K562 (cell line): ENCODE data around the gene SETMAR. TPM values are rescaled to one million over a fixed set of nuclear protein-coding genes. Genes with fewer than 3 reads are reported as not detected.

ENCODE experiments used
- CHD2 ChIP-seq: IDR thresholded peaks from 2 replicates; pipeline ENCODE4 v1.6.1; 2011; ENCODE audit warnings: low read depth, low read length
- ETV5 ChIP-seq: sonication (generic); formaldehyde crosslinking; IDR thresholded peaks from 2 replicates; pipeline ENCODE4 v1.4.0; 2020; ENCODE audit warnings: low read depth, mild to moderate bottlenecking, missing genetic modification reagents
- FOXP1 ChIP-seq: sonication (generic); formaldehyde crosslinking; IDR thresholded peaks from 2 replicates; pipeline ENCODE4 v1.8.0; 2022; ENCODE audit warnings: mild to moderate bottlenecking, missing genetic modification reagents
- GTF2F1 ChIP-seq: IDR thresholded peaks from 2 replicates; pipeline ENCODE4 v1.6.1; 2011; ENCODE audit warnings: low read depth, low read length, improper control_type of control experiment
- HLTF ChIP-seq: fragments of 450-650 bp; IDR thresholded peaks from 2 replicates; pipeline ENCODE4 v1.6.1; 2016
- HNRNPK ChIP-seq: fragments of 200-400 bp; formaldehyde crosslinking; IDR thresholded peaks from one replicate; pipeline ENCODE4 v1.6.1; 2018; ENCODE audit warnings: mild to moderate bottlenecking, low read depth, low read length; ENCODE audit not compliant: poor library complexity, severe bottlenecking
- HNRNPL ChIP-seq: fragments of 200-400 bp; formaldehyde crosslinking; IDR thresholded peaks from 2 replicates; pipeline ENCODE4 v1.6.1; 2017; ENCODE audit warnings: low read depth, mild to moderate bottlenecking, low read length
- NRF1 ChIP-seq, 2 experiments: fragments of 450-650 bp; IDR thresholded peaks in 1 of 2; conservative IDR thresholded peaks in 1 of 2; 2 replicates each; pipeline ENCODE4 v1.6.1; 2014; ENCODE audit warnings: mild to moderate bottlenecking in 2 of 2
- PHB2 ChIP-seq: fragments of 450-650 bp; IDR thresholded peaks from 2 replicates; pipeline ENCODE4 v1.6.1; 2017; ENCODE audit warnings: low read depth
- PML ChIP-seq: IDR thresholded peaks from 2 replicates; pipeline ENCODE4 v1.6.1; 2012; ENCODE audit warnings: low read length, inconsistent platforms
- SIRT6 ChIP-seq: IDR thresholded peaks from one replicate; pipeline ENCODE4 v1.6.1; 2012; ENCODE audit warnings: low read depth, mild to moderate bottlenecking, control low read depth, inconsistent platforms, low read length, moderate library complexity
- SMAD3 ChIP-seq: fragments of 450-650 bp; formaldehyde crosslinking; conservative IDR thresholded peaks from 2 replicates; pipeline ENCODE4 v1.4.0; 2020; ENCODE audit warnings: mild to moderate bottlenecking
- SOX6 ChIP-seq: fragments of 450-650 bp; IDR thresholded peaks from 2 replicates; pipeline ENCODE4 v1.6.1; 2014; ENCODE audit warnings: mild to moderate bottlenecking
- TBP ChIP-seq: optimal IDR thresholded peaks from 2 replicates; pipeline ENCODE3; 2011; ENCODE audit warnings: low read depth, low read length, improper control_type of control experiment
- ZNF175 ChIP-seq: fragments of 200-800 bp; sonication (Bioruptor generic); IDR thresholded peaks from 2 replicates; pipeline ENCODE4 v1.6.1; 2016; ENCODE audit warnings: low read depth, mild to moderate bottlenecking, missing genetic modification characterization, missing compliant biosample characterization
- ZNF347 ChIP-seq: fragments of 450-650 bp; formaldehyde crosslinking; IDR thresholded peaks from 2 replicates; pipeline ENCODE4 v1.4.0; 2020; ENCODE audit warnings: low read depth, mild to moderate bottlenecking, moderate library complexity
- ZNF830 ChIP-seq: fragments of 250-450 bp; sonication (Bioruptor Pico); IDR thresholded peaks from 2 replicates; pipeline ENCODE4 v1.5.0; 2021; ENCODE audit warnings: mild to moderate bottlenecking
- polyA plus RNA-seq, 8 experiments: library from polyadenylated mRNA; depleted of rRNA in 4 of 8; stranded (reverse) in 5 of 8; unstranded in 3 of 8; fragments of >200 nt; fragmentation: Nextera tagmentation in 2 of 8; fragmentation: Illumina TruSeq in 1 of 8; extraction: Ambion mirVana in 2 of 8; extraction: Trizol in 1 of 8; gene quantifications; 2 replicates each; pipeline versions ENCODE4 v1.2.1 to v1.2.3, GENCODE V29; 2011 to 2014; ENCODE audit warnings: inconsistent platforms in 1 of 8, missing spikeins in 1 of 8
- total RNA-seq, 7 experiments: library from RNA; depleted of rRNA in 6 of 7; stranded (reverse); fragments of >200 nt in 6 of 7; fragmentation: Illumina TruSeq in 2 of 7; extraction: Trizol in 2 of 7; gene quantifications; 2 replicates each; pipeline versions ENCODE4 v1.2.1 to v1.2.3, GENCODE V29; 2011 to 2021; ENCODE audit warnings: low replicate concordance in 1 of 7
- TF ChIP-seq, protein P1 (sequence below): fragments of 450-650 bp; formaldehyde crosslinking; IDR thresholded peaks from 2 replicates; pipeline ENCODE4 v1.4.0; 2020; ENCODE audit warnings: mild to moderate bottlenecking, moderate library complexity
- TF ChIP-seq, protein P2 (sequence below): fragments of 250-450 bp; sonication (Bioruptor Pico); IDR thresholded peaks from 2 replicates; pipeline ENCODE4 v1.5.0; 2020; ENCODE audit warnings: mild to moderate bottlenecking, borderline replicate concordance
- TF ChIP-seq, protein P3 (sequence below): IDR thresholded peaks from 3 replicates; pipeline ENCODE4 v1.6.1; 2011; ENCODE audit warnings: borderline replicate concordance, mild to moderate bottlenecking, moderate library complexity; ENCODE audit not compliant: insufficient read length; ENCODE audit errors: extremely low read depth
- TF ChIP-seq, protein P4 (sequence below): sonication (generic); formaldehyde crosslinking; IDR thresholded peaks from 2 replicates; pipeline ENCODE4 v1.8.1; 2023; ENCODE audit warnings: mild to moderate bottlenecking, missing genetic modification reagents

Gene SETMAR
- total and polyA plus RNA-seq, 9 of the 15 experiments (the other 6 are each of a cell fraction or from before 2014, with no cell fraction given), result 5.5 to 25.1 (median 18.2) TPM

DNA sequence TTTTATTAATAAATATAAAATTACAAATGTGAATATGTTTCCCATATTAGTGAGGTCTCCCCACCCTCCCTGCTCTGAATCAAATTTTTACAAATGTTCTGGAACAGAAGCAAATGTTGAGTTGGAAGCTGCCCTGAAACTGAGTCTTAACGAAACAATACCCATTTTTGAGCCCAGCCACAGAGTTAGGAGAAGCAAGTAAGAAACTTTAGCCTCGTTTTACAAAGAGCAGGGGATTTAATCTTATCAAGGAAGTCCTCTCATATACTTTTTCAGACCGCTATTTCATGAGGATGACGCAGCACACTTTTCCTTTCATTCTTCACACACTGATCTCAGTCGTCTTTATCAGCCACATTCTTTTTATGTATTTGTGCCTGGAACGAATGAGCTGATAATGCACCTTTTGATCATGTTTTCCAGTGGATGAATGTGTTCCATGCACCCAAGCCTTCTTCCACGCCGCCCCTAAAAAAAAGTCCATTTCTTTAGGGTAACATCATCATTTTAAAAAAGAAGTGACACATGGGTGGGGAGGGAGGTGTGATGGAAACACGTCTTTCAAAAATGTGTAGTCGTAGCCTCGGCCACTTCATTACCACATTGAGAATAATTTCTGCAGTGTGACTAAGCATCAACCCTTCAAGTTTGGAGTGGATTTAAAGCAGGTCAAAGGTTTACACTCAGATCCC lies 48.1 kb downstream of the SETMAR start (continued):
- TF ChIP-seq FOXP1 (CRISPR knock-in tag), result no peak
- no peak for TF ChIP-seq SIRT6
- TF ChIP-seq GTF2F1, result no peak
- no peak for TF ChIP-seq HNRNPK
- no peak for TF ChIP-seq PML
- TF ChIP-seq, protein P1, sequence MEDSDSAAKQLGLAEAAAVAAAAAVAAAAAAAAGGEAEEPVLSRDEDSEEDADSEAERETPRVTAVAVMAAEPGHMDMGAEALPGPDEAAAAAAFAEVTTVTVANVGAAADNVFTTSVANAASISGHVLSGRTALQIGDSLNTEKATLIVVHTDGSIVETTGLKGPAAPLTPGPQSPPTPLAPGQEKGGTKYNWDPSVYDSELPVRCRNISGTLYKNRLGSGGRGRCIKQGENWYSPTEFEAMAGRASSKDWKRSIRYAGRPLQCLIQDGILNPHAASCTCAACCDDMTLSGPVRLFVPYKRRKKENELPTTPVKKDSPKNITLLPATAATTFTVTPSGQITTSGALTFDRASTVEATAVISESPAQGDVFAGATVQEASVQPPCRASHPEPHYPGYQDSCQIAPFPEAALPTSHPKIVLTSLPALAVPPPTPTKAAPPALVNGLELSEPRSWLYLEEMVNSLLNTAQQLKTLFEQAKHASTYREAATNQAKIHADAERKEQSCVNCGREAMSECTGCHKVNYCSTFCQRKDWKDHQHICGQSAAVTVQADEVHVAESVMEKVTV, result no peak
- TF ChIP-seq, protein P2, sequence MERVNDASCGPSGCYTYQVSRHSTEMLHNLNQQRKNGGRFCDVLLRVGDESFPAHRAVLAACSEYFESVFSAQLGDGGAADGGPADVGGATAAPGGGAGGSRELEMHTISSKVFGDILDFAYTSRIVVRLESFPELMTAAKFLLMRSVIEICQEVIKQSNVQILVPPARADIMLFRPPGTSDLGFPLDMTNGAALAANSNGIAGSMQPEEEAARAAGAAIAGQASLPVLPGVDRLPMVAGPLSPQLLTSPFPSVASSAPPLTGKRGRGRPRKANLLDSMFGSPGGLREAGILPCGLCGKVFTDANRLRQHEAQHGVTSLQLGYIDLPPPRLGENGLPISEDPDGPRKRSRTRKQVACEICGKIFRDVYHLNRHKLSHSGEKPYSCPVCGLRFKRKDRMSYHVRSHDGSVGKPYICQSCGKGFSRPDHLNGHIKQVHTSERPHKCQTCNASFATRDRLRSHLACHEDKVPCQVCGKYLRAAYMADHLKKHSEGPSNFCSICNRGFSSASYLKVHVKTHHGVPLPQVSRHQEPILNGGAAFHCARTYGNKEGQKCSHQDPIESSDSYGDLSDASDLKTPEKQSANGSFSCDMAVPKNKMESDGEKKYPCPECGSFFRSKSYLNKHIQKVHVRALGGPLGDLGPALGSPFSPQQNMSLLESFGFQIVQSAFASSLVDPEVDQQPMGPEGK, result no peak
- no peak for TF ChIP-seq PHB2
- TF ChIP-seq HNRNPL, result no peak
- peak; percentile 53; the same call in 1 of the 2 replicates for TF ChIP-seq SMAD3
- TF ChIP-seq, protein P3, sequence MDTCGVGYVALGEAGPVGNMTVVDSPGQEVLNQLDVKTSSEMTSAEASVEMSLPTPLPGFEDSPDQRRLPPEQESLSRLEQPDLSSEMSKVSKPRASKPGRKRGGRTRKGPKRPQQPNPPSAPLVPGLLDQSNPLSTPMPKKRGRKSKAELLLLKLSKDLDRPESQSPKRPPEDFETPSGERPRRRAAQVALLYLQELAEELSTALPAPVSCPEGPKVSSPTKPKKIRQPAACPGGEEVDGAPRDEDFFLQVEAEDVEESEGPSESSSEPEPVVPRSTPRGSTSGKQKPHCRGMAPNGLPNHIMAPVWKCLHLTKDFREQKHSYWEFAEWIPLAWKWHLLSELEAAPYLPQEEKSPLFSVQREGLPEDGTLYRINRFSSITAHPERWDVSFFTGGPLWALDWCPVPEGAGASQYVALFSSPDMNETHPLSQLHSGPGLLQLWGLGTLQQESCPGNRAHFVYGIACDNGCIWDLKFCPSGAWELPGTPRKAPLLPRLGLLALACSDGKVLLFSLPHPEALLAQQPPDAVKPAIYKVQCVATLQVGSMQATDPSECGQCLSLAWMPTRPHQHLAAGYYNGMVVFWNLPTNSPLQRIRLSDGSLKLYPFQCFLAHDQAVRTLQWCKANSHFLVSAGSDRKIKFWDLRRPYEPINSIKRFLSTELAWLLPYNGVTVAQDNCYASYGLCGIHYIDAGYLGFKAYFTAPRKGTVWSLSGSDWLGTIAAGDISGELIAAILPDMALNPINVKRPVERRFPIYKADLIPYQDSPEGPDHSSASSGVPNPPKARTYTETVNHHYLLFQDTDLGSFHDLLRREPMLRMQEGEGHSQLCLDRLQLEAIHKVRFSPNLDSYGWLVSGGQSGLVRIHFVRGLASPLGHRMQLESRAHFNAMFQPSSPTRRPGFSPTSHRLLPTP, result no peak
- no peak for TF ChIP-seq ZNF347
- no peak for TF ChIP-seq ZNF830 (CRISPR knock-in tag)
- 0 out of 4 replicates have a peak, but pooled peaks of 1 of the 2 experiments have one; percentile 4 for TF ChIP-seq NRF1 (conservative IDR thresholded peaks at IDR 0.05 in 1 of 2, IDR thresholded peaks at IDR 0.05 in 1 of 2)
- TF ChIP-seq TBP, result no peak
- TF ChIP-seq ETV5, result no peak
- no peak for TF ChIP-seq CHD2
- TF ChIP-seq ZNF175 (CRISPR knock-in tag), result no peak
- TF ChIP-seq, protein P4, sequence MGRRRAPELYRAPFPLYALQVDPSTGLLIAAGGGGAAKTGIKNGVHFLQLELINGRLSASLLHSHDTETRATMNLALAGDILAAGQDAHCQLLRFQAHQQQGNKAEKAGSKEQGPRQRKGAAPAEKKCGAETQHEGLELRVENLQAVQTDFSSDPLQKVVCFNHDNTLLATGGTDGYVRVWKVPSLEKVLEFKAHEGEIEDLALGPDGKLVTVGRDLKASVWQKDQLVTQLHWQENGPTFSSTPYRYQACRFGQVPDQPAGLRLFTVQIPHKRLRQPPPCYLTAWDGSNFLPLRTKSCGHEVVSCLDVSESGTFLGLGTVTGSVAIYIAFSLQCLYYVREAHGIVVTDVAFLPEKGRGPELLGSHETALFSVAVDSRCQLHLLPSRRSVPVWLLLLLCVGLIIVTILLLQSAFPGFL (CRISPR knock-in tag), result 0 out of 2 replicates have a peak, but pooled peaks have one; percentile 52
- TF ChIP-seq SOX6, result peak; percentile 78
- TF ChIP-seq HLTF, result no peak
